ENCODE data around the gene FGF14. TPM values are rescaled to one million over a fixed set of nuclear protein-coding genes. Genes with fewer than 3 reads are reported as not detected.
"Not testable (repeated sequence)": the region's sequence is repeated elsewhere in the genome, so short reads cannot be mapped to it uniquely, and the experiment has no call there.

The FGF14 gene
- polyA plus RNA-seq, 2 donors: 0.04 to 0.29 TPM

GRCh38 chr13:102073251-102073650, 328.6 kb downstream of the FGF14 start:
- Histone ChIP-seq H3K4me3 (ENCODE audit: low read depth in 1 of 2, low read length in 2 of 2) (no peak overlapping the region), H3K27ac (ENCODE audit: low read depth in 2 of 2, low read length in 1 of 2) (no peak overlapping the region), H3K9me3 (ENCODE audit: control insufficient read depth in 2 of 2, insufficient read depth in 1 of 2, low read depth in 1 of 2, low read length in 1 of 2) (no peaks in the 10 kb centered on the region), H3K4me1 (ENCODE audit: control insufficient read depth in 2 of 2, insufficient read depth in 2 of 2, low read length in 1 of 2) (no peaks in the 10 kb centered on the region), H3K27me3 (ENCODE audit: control insufficient read depth in 1 of 2, insufficient read depth in 2 of 2, low read length in 2 of 2) (no peaks in the 10 kb centered on the region), H3K36me3 (ENCODE audit: control insufficient read depth in 2 of 2, insufficient read depth in 2 of 2, low read length in 1 of 2) (no peaks in the 10 kb centered on the region)
- 38 to 60% methylated on average over 1 of the region's 1 CpG for WGBS, 2 donors

DNA sequence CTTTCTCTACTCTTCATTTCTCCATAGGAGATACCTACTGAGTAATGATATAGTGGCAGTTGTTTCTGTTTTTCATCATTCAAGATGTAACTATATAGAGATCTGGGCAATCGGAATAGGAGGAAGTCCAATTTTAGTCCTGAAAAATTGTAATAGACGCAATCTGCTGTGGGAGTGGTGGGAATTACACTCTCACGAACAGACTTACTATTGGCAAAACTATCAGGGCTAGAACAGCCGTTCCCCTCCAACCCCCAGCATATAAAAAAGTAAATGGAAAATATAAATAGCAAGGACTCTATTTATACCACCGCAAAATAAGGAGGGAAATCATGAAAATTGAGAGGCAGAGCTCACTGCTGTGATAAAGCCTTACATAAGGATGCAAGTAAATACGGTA, 330.1 kb downstream of the FGF14 start:
- no peaks in the 10 kb centered on the region for H3K4me1 ChIP-seq (ENCODE audit: control insufficient read depth in 2 of 2, insufficient read depth in 2 of 2, low read length in 1 of 2)
- no peaks in the 10 kb centered on the region for H3K36me3 ChIP-seq (ENCODE audit: control insufficient read depth in 2 of 2, insufficient read depth in 2 of 2, low read length in 1 of 2)
- H3K27ac ChIP-seq (ENCODE audit: low read depth in 2 of 2, low read length in 1 of 2): no peak overlapping the region
- no peak overlapping the region for H3K4me3 ChIP-seq (ENCODE audit: low read depth in 1 of 2, low read length in 2 of 2)
- H3K9me3 ChIP-seq (ENCODE audit: control insufficient read depth in 2 of 2, insufficient read depth in 1 of 2, low read depth in 1 of 2, low read length in 1 of 2): no peaks in the 10 kb centered on the region
- H3K27me3 ChIP-seq (ENCODE audit: control insufficient read depth in 1 of 2, insufficient read depth in 2 of 2, low read length in 2 of 2): no peaks in the 10 kb centered on the region
- WGBS, 2 donors: 84 to 90% methylated on average over 6 of the region's 6 CpGs

GRCh38 chr13:102068323-102068722, 333.5 kb downstream of the FGF14 start:
- not testable (repeated sequence) for H3K4me3 ChIP-seq (ENCODE audit: low read depth in 1 of 2, low read length in 2 of 2); H3K27ac ChIP-seq (ENCODE audit: low read depth in 2 of 2, low read length in 1 of 2); H3K9me3 ChIP-seq (ENCODE audit: control insufficient read depth in 2 of 2, insufficient read depth in 1 of 2, low read depth in 1 of 2, low read length in 1 of 2); H3K4me1 ChIP-seq (ENCODE audit: control insufficient read depth in 2 of 2, insufficient read depth in 2 of 2, low read length in 1 of 2); H3K27me3 ChIP-seq (ENCODE audit: control insufficient read depth in 1 of 2, insufficient read depth in 2 of 2, low read length in 2 of 2); H3K36me3 ChIP-seq (ENCODE audit: control insufficient read depth in 2 of 2, insufficient read depth in 2 of 2, low read length in 1 of 2)
- WGBS, 2 donors: 91 to 94% methylated on average over 17 to 22 of the region's 28 CpGs

GRCh38 chr13:102055090-102055779, 346.6 kb downstream of the FGF14 start:
- 39 to 44% methylated on average over 2 of the region's 2 CpGs for WGBS, 2 donors
- no peak overlapping the region for H3K4me3 ChIP-seq (ENCODE audit: low read depth in 1 of 2, low read length in 2 of 2)

DNA sequence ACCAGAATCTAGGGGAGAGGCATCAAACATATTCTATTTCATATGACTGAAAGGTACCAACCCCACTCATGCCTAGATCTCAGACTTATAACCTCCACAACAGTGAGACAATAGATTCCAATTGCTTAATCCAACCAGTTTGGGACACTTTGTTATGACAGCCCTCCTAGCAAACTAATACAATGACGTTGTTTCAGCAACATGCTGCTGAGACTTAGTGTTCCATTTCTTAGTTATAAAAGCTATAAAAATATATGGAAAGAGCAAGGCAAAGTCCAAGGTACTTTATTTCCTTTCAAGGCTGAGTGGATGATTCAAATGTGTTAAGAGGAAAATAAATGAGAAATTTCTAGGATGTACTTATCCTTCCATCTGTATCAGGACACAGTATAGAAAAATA, 352.0 kb downstream of the FGF14 start:
- WGBS, 2 donors: 85 to 87% methylated on average over 1 of the region's 1 CpG
- Histone ChIP-seq H3K27ac (ENCODE audit: low read depth in 2 of 2, low read length in 1 of 2) (no peak overlapping the region), H3K4me1 (ENCODE audit: control insufficient read depth in 2 of 2, insufficient read depth in 2 of 2, low read length in 1 of 2) (peaks cover 0 to 2% of the 10 kb centered on the region in 2 donors), H3K9me3 (ENCODE audit: control insufficient read depth in 2 of 2, insufficient read depth in 1 of 2, low read depth in 1 of 2, low read length in 1 of 2) (peaks cover 0 to 8% of the 10 kb centered on the region in 2 donors), H3K36me3 (ENCODE audit: control insufficient read depth in 2 of 2, insufficient read depth in 2 of 2, low read length in 1 of 2) (no peaks in the 10 kb centered on the region), H3K27me3 (ENCODE audit: control insufficient read depth in 1 of 2, insufficient read depth in 2 of 2, low read length in 2 of 2) (no peaks in the 10 kb centered on the region), H3K4me3 (ENCODE audit: low read depth in 1 of 2, low read length in 2 of 2) (no peak overlapping the region)

More at GRCh38 chr13:102055090-102055779, 346.6 kb downstream of the FGF14 start:
- no peaks in the 10 kb centered on the region for H3K36me3 ChIP-seq (ENCODE audit: control insufficient read depth in 2 of 2, insufficient read depth in 2 of 2, low read length in 1 of 2)
- H3K27me3 ChIP-seq (ENCODE audit: control insufficient read depth in 1 of 2, insufficient read depth in 2 of 2, low read length in 2 of 2): no peaks in the 10 kb centered on the region
- H3K4me1 ChIP-seq (ENCODE audit: control insufficient read depth in 2 of 2, insufficient read depth in 2 of 2, low read length in 1 of 2): peaks cover 0 to 2% of the 10 kb centered on the region in 2 donors
- H3K9me3 ChIP-seq (ENCODE audit: control insufficient read depth in 2 of 2, insufficient read depth in 1 of 2, low read depth in 1 of 2, low read length in 1 of 2): peaks cover 0 to 8% of the 10 kb centered on the region in 2 donors
- H3K27ac ChIP-seq (ENCODE audit: low read depth in 2 of 2, low read length in 1 of 2): no peak overlapping the region

- no peak overlapping the region for H3K4me3 ChIP-seq (ENCODE audit: low read depth in 1 of 2, low read length in 2 of 2)
- 17 to 21% methylated on average over 1 of the region's 1 CpG for WGBS, 2 donors
- no peaks in the 10 kb centered on the region for H3K27me3 ChIP-seq (ENCODE audit: control insufficient read depth in 1 of 2, insufficient read depth in 2 of 2, low read length in 2 of 2)
- H3K27ac ChIP-seq (ENCODE audit: low read depth in 2 of 2, low read length in 1 of 2): no peak overlapping the region
- H3K36me3 ChIP-seq (ENCODE audit: control insufficient read depth in 2 of 2, insufficient read depth in 2 of 2, low read length in 1 of 2): no peaks in the 10 kb centered on the region
- peaks cover 0 to under 1% of the 10 kb centered on the region in 2 donors for H3K4me1 ChIP-seq (ENCODE audit: control insufficient read depth in 2 of 2, insufficient read depth in 2 of 2, low read length in 1 of 2)
- no peaks in the 10 kb centered on the region for H3K9me3 ChIP-seq (ENCODE audit: control insufficient read depth in 2 of 2, insufficient read depth in 1 of 2, low read depth in 1 of 2, low read length in 1 of 2)
Measured at GRCh38 chr13:102045731-102046130, 356.1 kb downstream of the FGF14 start.

DNA sequence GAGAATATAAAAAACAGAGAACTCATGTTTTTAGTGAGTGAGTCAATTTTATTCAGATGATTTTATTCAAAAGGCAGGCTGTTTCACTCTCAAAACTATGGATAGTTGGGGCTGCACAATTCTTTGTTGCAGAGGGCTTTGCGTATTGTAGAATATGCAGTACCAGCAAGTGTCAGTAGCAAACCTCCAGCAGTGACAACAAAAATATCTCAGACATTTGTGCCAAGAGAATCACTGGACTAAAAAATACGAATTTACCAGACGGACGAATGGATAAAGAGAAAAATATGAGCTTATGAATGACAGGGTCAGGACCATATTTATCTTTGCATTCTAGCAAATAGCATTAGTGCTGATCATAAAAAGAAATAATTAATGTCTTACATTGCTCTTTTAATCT, 359.1 kb downstream of the FGF14 start:
- Histone ChIP-seq H3K27me3 (ENCODE audit: control insufficient read depth in 1 of 2, insufficient read depth in 2 of 2, low read length in 2 of 2) (no peaks in the 10 kb centered on the region), H3K4me3 (ENCODE audit: low read depth in 1 of 2, low read length in 2 of 2) (no peak overlapping the region), H3K27ac (ENCODE audit: low read depth in 2 of 2, low read length in 1 of 2) (no peak overlapping the region), H3K36me3 (ENCODE audit: control insufficient read depth in 2 of 2, insufficient read depth in 2 of 2, low read length in 1 of 2) (no peaks in the 10 kb centered on the region), H3K9me3 (ENCODE audit: control insufficient read depth in 2 of 2, insufficient read depth in 1 of 2, low read depth in 1 of 2, low read length in 1 of 2) (no peaks in the 10 kb centered on the region), H3K4me1 (ENCODE audit: control insufficient read depth in 2 of 2, insufficient read depth in 2 of 2, low read length in 1 of 2) (no peaks in the 10 kb centered on the region)
- 50 to 58% methylated on average over 4 of the region's 4 CpGs for WGBS, 2 donors

GRCh38 chr13:102041544-102041943, 360.3 kb downstream of the FGF14 start:
- no peak overlapping the region for H3K27ac ChIP-seq (ENCODE audit: low read depth in 2 of 2, low read length in 1 of 2)
- no peaks in the 10 kb centered on the region for H3K4me1 ChIP-seq (ENCODE audit: control insufficient read depth in 2 of 2, insufficient read depth in 2 of 2, low read length in 1 of 2)
- no peaks in the 10 kb centered on the region for H3K27me3 ChIP-seq (ENCODE audit: control insufficient read depth in 1 of 2, insufficient read depth in 2 of 2, low read length in 2 of 2)
- H3K36me3 ChIP-seq (ENCODE audit: control insufficient read depth in 2 of 2, insufficient read depth in 2 of 2, low read length in 1 of 2): no peaks in the 10 kb centered on the region
- H3K9me3 ChIP-seq (ENCODE audit: control insufficient read depth in 2 of 2, insufficient read depth in 1 of 2, low read depth in 1 of 2, low read length in 1 of 2): no peaks in the 10 kb centered on the region
- H3K4me3 ChIP-seq (ENCODE audit: low read depth in 1 of 2, low read length in 2 of 2): no peak overlapping the region

- no peak overlapping the region for H3K4me3 ChIP-seq (ENCODE audit: low read depth in 1 of 2, low read length in 2 of 2)
- H3K27me3 ChIP-seq (ENCODE audit: control insufficient read depth in 1 of 2, insufficient read depth in 2 of 2, low read length in 2 of 2): no peaks in the 10 kb centered on the region
- no peaks in the 10 kb centered on the region for H3K9me3 ChIP-seq (ENCODE audit: control insufficient read depth in 2 of 2, insufficient read depth in 1 of 2, low read depth in 1 of 2, low read length in 1 of 2)
- H3K27ac ChIP-seq (ENCODE audit: low read depth in 2 of 2, low read length in 1 of 2): no peak overlapping the region
- no peaks in the 10 kb centered on the region for H3K36me3 ChIP-seq (ENCODE audit: control insufficient read depth in 2 of 2, insufficient read depth in 2 of 2, low read length in 1 of 2)
- WGBS, 2 donors: 49 to 67% methylated on average over 2 of the region's 2 CpGs
- H3K4me1 ChIP-seq (ENCODE audit: control insufficient read depth in 2 of 2, insufficient read depth in 2 of 2, low read length in 1 of 2): no peaks in the 10 kb centered on the region
Measured at GRCh38 chr13:102040812-102041211, 361.0 kb downstream of the FGF14 start.

- Histone ChIP-seq H3K36me3 (ENCODE audit: control insufficient read depth in 2 of 2, insufficient read depth in 2 of 2, low read length in 1 of 2) (no peaks in the 10 kb centered on the region), H3K4me3 (ENCODE audit: low read depth in 1 of 2, low read length in 2 of 2) (no peak overlapping the region), H3K27ac (ENCODE audit: low read depth in 2 of 2, low read length in 1 of 2) (no peak overlapping the region), H3K9me3 (ENCODE audit: control insufficient read depth in 2 of 2, insufficient read depth in 1 of 2, low read depth in 1 of 2, low read length in 1 of 2) (no peaks in the 10 kb centered on the region), H3K27me3 (ENCODE audit: control insufficient read depth in 1 of 2, insufficient read depth in 2 of 2, low read length in 2 of 2) (no peaks in the 10 kb centered on the region), H3K4me1 (ENCODE audit: control insufficient read depth in 2 of 2, insufficient read depth in 2 of 2, low read length in 1 of 2) (no peaks in the 10 kb centered on the region)
- 82 to 85% methylated on average over 7 of the region's 7 CpGs for WGBS, 2 donors
Measured at GRCh38 chr13:102039264-102039663, 362.6 kb downstream of the FGF14 start.
